Cerebellar nuclear complex (tissue), 1 donor: ENCODE data around the gene MTA3.
"Not testable (repeated sequence)": the region's sequence is repeated elsewhere in the genome, so short reads cannot be mapped to it uniquely, and the experiment has no call there.

ENCODE experiments used
- DNase-seq, 2 experiments: peaks; one replicate each; lab custom pipeline; 2025; lab: John Stamatoyannopoulos, UW

Gene MTA3

DNA sequence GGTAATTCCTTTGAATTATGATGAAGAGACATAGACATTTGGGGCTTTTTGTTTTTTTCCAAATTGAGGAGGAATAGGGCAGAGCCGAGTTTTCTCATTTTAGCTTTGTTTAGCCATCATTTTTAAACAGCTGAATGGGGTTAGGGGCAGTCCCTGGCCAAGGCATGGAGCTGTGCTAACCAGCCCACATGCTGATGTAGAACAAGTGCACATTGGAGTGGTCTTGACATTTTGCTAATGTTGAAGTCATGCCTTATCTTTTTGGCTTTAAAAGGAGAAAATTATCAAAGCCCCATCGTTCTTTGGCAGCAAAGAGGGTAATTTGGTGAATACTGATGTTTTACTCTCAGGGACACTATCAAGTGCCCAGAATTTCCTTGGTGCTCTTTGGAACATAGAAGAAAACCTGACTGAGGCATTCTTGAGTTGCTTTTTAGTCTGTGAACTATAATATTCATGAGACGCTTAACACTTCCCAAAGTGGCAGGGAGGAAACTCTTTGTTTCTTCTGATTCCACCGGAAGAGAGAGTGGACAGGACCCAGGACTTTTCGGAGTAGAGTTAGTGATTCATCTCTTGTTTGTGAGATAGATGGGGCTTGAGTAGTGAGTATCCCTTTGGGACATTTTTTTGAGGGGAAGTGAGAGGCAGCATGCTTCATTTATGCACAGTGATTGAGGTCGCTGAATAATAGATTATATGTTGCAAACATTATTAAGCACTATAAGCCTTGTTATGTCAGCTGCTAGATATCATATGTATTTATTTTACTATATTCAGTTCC, 45.0 kb downstream of the MTA3 start:
- DNase-seq = no peak

DNA sequence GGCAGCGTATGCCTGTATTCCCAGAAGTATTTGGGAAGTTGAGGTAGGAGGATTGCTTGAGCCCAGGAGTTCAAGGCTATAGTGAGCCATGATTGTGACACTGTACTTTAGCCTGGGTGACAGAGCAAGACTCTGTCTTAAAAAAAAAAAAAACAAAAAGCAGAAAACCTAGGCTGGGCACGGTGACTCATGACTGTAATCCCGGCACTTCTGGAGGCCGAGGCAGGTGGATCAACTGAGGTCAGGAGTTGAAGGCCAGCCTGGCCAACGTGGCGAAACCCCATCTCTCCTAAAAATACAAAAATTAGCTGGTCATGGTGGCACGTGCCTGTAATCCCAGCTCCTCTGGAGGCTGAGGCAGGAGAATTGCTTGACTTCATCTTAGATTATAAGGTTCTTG, 46.4 kb downstream of the MTA3 start:
- DNase-seq = no peak

DNA sequence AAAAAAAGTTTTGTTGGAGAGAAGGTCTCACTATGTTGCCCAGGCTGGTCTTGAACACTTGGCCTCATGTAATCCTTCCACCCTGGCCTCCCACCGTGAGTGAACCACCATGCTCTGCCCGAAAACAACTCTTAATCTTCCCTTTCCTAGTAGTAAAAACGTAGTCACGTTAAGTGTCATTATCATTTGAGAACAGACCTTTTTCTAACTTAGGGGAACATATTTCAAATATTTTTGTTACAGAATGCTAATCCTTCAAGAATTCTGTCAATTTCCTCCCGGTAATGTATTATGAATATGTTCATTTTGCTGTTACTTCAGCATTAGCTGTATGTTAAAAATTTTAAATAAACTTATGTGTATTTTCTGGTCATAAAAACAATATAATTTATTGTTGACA, 49.7 kb downstream of the MTA3 start:
- DNase-seq = no peak

DNA sequence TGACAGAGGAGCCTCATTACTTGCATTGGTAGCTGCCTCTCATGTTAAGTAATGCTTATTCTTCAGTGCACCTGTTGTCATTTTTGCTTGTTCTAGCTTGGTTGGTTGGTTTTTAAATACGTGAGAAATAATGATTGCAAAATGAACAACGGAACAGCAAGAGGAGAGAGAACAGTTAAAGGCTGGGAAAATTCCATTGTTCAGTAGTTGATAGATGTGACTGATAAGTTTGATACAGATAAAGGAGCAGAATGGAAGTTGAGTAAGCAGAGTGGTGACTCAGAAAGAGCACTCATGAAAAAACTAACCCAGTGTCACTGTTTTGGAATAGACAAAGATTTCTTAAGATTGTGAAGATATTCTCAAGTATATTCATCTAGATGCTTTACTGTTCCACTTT, 50.5 kb downstream of the MTA3 start:
- DNase-seq = no peak

DNA sequence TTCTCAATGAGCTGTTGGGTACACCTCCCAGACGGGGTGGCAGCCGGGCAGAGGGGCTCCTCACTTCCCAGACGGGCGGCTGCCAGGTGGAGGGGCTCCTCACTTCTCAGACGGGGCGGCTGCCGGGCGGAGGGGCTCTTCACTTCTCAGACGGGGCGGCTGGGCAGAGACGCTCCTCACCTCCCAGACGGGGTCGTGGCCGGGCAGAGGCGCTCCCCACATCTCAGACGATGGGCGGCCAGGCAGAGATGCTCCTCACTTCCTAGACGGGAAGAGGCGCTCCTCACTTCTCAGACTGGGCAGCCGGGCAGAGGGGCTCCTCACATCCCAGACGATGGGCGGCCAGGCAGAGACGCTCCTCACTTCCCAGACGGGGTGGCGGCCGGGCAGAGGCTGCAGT, 53.2 kb downstream of the MTA3 start:
- not testable (repeated sequence) for DNase-seq

DNA sequence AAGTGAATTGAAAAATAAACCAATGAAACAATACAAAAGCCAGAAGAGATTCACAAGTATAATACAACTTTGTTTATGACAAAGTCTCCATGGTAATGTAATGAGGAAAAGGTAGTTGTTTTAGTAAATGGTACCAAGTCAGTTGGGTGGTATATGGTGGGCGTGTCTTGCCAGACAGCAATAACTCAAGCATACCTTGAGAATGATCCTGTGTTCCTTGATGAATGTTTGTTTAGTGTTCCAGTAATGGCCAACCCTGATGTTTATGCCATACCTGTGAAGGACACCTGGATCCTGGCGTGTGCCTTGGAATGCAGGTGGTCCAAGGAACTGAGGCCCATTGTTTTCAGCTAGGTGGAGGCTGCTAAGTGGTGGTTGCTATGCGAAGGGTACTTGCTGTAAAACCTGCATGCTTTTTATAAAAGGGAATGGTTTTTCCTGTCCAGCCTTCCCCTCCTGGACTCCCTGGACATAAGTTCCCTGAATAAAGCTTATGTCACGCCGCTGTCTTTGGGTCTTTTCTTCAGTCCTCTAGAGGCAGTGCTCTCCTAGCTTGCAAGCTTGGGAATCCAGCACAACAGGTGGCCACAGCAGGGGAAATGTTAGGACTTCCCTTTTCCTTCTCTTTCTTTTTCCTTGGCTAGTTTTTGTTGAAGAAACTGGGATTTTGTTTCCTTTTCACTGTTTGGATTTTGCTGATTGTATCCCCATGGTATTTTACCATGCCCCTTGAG, 54.7 kb downstream of the MTA3 start:
- no peak for DNase-seq

DNA sequence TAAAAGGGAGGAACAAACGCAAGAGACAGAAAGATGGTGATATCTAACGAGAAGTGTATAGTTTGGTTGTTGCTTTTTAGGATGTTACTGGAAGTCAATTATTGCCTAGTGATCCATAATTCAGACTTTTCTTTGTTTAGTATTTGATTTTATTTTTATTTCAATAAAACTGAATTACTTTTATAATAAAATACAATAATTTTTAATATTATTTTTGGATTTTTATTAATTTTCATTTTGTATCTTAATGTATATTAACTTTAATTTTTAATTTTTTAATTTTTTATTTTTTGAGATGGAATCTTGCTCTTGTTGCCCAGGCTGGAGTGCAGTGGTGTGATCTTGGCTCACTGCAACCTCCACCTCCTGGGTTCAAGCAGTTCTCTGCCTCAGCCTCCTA, 55.6 kb downstream of the MTA3 start:
- DNase-seq = no peak

DNA sequence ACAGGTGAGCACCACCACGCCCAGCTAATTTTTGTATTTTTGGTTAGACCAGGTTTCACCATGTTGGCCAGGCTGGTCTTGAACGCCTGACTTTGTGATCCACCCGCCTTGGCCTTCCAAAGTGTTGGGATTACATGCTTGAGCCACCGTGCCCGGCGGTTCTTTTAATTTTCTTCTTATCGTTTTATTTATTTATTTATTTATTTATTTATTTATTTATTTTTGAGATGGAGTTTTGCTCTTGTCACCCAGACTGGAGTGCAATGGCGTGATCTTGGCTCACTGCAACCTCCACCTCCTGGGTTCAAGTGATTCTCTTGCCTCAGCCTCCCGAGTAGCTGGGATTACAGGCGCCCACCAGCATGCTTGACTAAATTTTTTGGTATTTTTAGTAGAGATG, 59.6 kb downstream of the MTA3 start:
- DNase-seq = not testable (repeated sequence)

DNA sequence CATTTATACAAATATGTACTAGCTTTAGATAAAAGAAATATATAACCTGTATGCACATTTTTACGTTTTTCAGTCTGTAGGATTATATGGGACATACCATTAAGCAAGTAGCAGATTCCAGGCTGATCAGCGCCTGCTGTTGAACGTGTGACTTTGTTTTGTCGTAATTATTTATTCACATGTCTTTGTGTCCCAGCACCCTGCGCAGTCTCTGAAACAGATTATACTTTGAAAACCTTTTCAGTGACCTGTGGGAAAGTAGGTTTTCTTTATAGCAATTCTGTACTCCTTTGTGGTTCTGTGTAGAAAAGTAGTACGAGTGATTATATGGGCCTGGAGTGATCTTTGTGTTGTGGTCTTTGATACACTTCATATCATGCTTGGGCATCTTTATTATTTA, 68.5 kb downstream of the MTA3 start:
- DNase-seq = no peak

DNA sequence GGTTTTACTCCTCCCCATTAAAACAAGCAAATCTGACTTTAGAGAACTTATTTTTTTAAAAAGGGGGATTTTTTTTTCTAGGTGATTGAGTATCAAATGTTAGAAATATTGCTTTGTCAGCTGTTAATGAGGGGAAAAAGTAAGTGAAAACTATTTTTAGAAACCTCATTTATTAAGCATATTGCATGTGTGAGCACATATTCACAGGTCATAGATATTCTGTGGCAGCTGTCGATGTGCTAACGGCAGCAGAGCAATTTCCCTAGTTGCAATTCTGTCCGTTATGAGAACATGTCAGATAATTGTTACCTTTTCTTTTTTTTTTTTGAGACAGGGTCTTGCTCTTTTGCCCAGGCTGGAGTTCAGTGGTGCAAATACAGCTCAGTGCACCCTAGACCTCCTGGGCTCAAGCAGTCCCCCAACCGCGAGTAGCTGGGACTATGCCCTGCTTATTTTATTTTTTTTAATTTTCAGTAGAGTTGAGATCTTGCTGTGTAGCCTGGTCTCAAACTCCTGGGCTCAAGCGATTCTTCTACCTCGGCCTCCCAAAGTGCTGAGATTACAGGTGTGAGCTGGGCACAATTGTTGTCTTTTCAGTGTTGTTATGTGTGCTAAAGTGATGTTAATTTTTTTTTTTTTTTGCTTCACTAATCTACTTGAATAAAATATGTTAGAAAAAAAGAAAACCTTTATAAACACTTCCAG, 69.8 kb downstream of the MTA3 start:
- DNase-seq = no peak

DNA sequence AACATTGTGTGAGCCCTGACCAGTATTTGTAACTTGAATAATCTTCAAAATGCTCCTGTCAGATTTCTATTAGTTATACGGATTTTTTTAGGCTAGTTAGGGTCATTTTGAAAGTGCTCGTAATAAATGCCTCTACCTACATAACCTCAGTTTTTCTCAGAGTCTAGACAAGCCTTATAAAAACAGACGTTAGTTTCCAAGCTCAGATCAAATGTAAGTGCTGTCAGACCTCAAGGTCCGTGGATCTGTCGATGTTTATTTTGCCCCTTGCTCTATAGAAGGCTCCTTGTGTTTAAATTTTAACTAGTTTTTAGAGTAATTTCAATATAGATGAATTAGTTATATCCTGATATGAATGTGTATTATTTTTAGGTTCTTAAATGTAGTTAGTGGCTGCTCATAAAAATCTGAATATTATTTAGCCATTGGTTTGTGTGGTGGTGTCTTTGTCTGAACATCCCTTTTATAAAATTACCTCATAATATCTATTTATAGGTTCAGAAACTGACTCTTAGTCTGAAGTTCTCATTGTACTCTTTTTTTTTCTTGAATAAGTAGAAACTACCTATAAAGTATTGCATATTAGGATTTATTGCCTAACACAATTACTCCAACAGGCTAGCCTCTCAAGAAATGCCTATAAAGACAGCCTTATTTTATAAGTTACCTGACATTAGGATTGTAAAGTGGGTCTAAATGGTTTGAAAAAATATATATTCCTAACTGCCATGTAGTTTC, 71.1 kb downstream of the MTA3 start:
- DNase-seq = no peak

DNA sequence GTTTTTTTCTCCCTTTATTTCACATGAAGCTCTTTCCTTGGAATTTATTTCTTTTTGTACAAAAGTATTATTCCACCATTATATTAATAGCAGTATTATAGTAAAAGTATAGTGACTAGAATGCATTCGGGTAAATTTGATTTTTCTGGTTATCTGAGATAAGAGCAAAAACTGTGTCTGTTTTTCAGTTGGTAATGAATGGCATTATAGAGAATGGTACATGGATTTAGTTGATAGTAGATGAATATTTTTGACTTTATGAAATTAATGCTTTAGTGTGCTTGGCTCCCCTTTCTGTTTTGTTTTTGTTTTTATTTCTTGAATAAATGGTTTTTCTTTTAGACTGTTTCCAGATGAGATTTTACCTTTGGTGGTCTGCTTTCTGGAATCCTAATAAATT, 71.8 kb downstream of the MTA3 start:
- DNase-seq = no peak

DNA sequence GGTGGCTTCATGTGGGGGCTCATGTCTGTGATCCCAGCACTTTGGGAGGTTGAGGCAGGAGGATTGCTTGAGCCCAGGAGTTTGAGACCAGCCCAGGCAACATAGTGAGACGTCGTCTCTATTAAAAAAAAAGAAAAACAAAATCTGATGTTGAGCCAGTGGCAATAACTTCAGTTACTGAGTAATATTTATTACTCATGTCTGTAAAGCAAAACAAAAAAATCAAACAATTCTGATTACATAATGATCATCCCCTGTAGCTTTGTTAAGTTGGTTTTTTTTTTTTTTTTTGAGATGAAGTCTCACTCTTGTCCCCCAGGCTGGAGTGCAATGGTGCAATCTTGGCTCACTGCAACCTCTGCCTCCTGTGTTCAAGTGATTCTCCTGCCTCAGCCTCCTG, 73.9 kb downstream of the MTA3 start:
- not testable (repeated sequence) for DNase-seq

DNA sequence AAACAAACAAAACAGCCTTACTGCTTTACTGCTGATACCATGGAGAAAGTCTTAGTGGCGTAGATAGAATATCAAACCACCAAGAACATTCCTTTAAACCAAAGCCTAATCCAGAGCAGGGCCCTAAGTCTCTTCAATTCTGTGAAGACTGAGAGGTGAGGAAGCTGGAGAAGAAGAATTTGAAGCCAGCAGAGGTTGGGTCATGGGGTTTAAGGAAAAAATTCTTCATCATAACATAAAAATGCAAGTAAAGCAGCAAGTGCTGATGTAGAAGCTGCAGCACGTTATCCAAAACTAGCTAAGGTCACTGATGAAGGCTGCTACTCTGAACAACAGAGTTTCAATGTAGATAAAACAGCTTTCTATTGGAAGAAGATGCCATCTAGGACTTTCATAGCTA, 77.1 kb downstream of the MTA3 start:
- DNase-seq = no peak

DNA sequence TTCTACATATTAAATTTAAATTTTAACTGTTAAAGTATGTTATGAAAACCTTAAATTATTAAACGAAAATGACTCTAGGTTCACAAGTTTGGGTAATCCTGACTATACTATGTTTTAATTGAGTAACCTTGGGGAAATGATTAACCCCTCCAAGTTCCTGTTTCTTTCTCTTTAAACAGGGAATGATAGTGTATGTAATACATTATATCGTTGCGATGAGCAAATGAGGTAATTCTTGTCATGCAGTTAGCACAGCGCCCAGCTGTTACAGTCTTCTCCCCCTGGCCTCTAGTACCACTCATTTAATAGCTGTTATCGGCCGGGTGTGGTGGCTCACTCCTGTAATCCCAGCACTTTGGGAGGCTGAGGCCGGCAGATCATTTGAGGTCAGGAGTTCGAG, 80.4 kb downstream of the MTA3 start:
- DNase-seq = no peak

DNA sequence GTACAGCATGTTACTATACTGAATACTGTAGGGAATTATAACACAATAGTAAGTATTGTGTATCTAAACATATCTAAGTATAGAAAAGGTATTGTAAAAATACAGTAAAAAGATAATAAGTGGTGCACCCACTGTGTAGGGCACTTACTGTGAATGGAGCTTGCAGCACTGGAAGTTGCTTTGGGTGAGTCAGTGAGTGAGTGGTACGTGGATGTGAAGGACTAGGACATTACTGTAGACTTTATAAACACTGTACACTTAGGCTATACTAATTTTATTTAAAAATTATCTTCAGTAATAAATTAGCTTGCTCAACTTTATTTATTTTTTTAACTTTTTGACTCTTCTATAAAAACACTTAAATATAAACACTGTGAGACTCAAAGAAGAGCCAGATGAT, 82.6 kb downstream of the MTA3 start:
- DNase-seq = no peak

DNA sequence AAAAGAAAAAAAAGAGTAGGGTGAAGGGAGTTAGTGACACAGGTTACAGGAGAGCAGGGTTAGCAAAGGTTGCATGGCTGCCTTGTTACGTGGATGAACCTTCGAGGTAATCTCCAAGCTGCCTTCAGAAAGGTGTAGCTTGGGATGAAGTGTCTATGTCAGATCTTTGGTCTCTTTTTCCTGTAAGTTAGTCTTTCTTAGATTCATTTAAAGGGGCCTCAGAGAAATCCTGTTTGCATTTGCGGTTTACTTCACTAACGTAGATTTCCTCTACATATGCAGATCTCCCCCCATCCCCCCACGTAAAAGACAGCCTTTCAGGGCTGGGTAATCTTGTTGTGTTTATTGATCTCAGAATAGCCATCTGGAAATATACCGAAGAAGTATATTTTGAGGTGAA, 83.7 kb downstream of the MTA3 start:
- DNase-seq = no peak

DNA sequence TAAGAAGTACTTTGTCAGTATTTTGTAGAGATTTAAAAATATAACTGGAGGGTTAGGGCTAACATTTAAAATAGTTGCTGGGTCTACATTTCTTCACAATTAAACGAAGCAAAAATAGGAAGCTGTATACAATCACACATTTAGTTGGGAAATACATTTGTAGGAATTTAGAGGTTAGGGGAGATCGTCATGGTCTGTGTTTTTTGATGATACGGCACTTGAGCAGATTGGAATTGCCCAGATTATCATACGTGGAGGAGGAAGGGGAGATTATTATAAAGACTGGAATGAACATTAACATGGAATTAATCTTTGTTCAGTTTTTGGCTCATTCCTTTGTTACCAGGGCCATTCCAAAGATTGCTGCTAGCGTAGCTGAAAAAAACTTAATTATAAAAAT, 84.6 kb downstream of the MTA3 start:
- DNase-seq = no peak

DNA sequence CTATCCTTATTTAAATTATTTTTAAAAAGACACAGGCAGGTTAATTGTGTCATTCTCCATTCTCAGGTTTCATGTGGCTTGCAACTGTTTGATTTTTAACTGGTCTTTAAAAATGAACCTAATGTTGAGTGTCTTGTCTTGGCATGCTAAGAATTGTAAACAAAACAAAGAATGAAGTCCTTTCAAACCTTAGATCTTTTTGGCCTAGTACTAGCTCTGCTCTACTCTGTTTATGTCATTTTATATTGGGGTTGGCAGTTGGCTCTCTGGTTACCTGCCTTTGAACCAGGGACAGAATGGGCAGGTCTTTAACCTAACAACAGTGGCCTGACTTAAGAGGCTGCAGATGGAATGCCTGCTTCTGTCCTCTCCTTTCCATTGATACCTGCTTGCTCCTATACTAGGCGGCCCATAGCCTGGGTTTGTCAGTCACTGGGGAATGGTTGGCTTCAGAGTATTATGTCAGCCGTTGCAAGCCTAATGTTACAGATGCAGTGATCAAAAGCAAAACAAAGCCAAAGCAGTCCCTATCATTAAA, 85.5 kb downstream of the MTA3 start:
- DNase-seq = no peak

DNA sequence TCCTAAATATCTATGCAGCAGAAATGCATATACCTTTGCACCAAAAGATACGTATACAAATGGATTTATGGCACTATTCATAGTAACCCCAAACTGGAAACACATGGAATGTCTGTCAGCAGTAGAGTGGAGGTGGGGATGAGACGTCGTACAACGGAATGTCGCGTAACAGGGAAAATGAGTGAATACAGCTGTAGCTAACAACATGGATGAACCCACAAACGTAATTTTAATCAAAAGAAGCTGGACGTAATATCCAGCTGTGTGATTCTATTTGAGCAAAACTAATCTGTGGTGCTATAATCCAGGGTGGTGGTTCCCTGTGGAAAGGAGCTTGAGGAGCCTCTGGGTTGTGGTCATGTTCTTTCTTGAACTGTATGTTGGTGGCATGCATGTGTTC, 89.9 kb downstream of the MTA3 start:
- no peak for DNase-seq

DNA sequence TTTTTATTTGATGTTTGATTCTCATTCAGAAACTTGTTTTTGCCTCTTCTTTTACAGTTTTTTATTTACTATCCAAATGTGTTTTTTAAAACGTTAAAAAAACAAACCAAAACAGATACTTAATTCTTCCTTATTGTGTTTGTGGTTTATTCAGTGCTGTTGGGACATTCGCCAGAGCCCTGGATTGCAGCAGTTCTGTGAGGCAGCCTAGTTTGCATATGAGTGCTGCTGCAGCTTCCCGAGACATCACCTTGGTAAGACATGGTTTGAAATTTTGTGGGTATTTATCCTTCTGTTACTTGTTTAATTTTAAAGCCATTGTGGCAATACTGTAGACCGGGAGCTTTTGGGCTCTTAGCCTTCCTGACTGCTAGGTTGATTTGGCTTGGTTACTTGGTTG, 91.2 kb downstream of the MTA3 start:
- DNase-seq = peak in 1 of 2 experiments; percentile 1
